HEK293T (cell line): ENCODE measurements around the gene RAET1G.

Experiments used
- ELF4 ChIP-seq: fragments of 450-650 bp; IDR thresholded peaks from 2 replicates; pipeline ENCODE4 v1.6.1; 2017; ENCODE audit warnings: antibody characterized with exemption
- FOXK2 ChIP-seq: fragments of 450-650 bp; IDR thresholded peaks from 2 replicates; pipeline ENCODE4 v1.6.1; 2016; ENCODE audit warnings: mild to moderate bottlenecking
- FOXM1 ChIP-seq: fragments of 450-650 bp; IDR thresholded peaks from 2 replicates; pipeline ENCODE4 v1.6.1; 2017; ENCODE audit warnings: mild to moderate bottlenecking, borderline replicate concordance
- LEF1 ChIP-seq: fragments of 450-650 bp; IDR thresholded peaks from 2 replicates; pipeline ENCODE4 v1.6.1; 2017; ENCODE audit warnings: mild to moderate bottlenecking, borderline replicate concordance
- PKNOX1 ChIP-seq: fragments of 450-650 bp; IDR thresholded peaks from 2 replicates; pipeline ENCODE4 v1.6.1; 2016
- SP1 ChIP-seq: fragments of 450-650 bp; IDR thresholded peaks from 2 replicates; pipeline ENCODE4 v1.6.1; 2017
- SUZ12 ChIP-seq: fragments of 450-650 bp; IDR thresholded peaks from 2 replicates; pipeline ENCODE4 v1.6.1; 2016; ENCODE audit warnings: mild to moderate bottlenecking

- no peak for TF ChIP-seq ELF4
- no peak for TF ChIP-seq FOXK2
- no peak for TF ChIP-seq SP1
- no peak for TF ChIP-seq LEF1
- TF ChIP-seq PKNOX1 = no peak
- TF ChIP-seq FOXM1 = no peak
- TF ChIP-seq SUZ12 = no peak
Observed at GRCh38 chr6:149915970-149916865, 6.7 kb downstream of the RAET1G start.
